Stimulated activated CD4-positive, alpha-beta T cell treated with anti-CD3 and anti-CD28 coated beads, Interleukin-2, amount 100 ng/mL, for 24 hours (primary cell): ENCODE results near the gene DGKQ.
"Not testable (repeated sequence)": the region's sequence is repeated elsewhere in the genome, so short reads cannot be mapped to it uniquely, and the experiment has no call there.

ENCODE experiments used
- DNase-seq, 2 donors: peaks; one replicate each; pipeline ENCODE4 v3.0.0-alpha.2; 2020

DGKQ gene

GRCh38 chr4:1009542-1010394, 36.4 kb upstream of the DGKQ start:
- peak; percentile 73 to 79 for DNase-seq

DNA sequence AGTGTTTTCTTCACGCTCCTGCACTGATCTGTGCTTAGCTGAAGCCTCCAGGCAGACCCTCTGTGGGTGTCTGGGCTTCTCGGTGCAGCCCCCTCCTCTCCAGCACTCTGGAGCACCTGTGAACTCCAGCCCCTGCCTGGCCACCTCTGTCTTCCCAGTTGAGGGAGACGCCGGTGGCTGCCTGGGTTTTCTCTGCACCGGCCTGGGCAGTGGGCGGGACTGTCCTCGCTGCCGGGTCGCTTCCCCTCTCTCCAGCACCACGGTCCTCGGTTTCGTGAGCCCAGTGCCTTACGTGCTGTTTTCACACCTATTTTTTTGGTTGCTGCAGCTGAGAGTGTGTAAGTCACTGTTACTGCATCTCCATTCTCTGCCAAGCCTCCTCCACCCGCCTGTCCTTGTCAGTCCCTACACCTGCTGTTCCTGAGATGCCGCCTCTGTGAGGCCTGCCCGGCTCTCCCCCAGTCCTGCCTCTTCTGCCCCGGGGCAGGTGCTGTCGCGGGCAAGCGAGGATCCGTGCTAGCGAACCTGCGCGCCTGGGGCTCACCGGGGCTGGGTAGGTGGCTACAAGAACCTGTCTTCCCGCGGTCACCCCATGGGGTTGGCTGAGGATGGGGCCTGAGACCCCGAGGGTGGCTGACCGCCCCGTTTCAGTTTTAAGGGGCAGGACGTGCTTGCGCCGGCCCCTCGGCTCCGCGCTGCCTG, 35.6 kb upstream of the DGKQ start:
- DNase-seq: peak; percentile 34 to 40

GRCh38 chr4:1006856-1007255, 33.5 kb upstream of the DGKQ start:
- no peak for DNase-seq

- DNase-seq: no peak
Measured at GRCh38 chr4:1004557-1005485, 31.5 kb upstream of the DGKQ start.

GRCh38 chr4:1004071-1004418, 30.7 kb upstream of the DGKQ start:
- no peak for DNase-seq

DNA sequence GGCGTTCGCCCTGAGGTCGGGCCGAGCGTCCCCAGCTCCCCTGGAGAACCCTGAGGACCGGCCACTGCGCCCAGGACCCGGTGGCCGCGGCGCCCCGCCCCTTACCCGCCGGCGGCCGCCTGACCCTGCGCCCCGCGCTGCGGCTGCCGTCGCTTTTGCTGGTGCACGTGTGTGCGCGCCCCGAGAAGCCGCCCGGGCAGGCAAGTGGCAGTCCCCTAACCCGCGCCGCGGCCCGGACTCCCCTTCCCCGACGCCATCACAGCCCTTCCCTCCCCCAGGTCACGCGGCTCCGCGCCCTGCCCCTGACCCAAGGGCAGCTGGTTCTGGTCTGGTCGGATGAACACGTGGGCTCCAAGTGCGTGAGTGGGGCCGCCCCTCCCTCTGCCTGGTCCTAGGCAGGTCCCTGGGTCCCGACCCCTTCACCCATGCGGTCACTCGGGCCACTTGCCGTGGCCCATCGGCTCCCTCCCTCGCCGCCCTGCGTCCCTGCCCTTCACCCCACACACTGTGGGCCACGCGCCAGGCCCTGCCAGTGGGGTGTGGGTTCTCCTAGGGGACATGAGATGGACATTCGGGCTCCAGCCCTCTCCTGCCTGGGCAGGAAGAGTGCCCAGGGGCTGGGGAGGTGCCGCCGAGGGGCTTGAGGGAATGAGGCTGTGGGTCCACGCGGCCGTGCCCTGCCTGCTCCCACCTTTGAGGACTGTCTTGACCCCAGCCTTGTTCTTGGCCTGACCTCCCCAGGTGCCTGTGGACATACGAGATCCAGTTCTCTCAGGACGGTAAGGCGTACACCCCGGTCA, 30.1 kb upstream of the DGKQ start:
- DNase-seq: no peak

- DNase-seq: no peak
Measured at GRCh38 chr4:1002631-1003251, 29.4 kb upstream of the DGKQ start.

- peak in 1 of 2 donors; percentile 38 for DNase-seq
Measured at GRCh38 chr4:1002131-1002630, 28.8 kb upstream of the DGKQ start.

DNA sequence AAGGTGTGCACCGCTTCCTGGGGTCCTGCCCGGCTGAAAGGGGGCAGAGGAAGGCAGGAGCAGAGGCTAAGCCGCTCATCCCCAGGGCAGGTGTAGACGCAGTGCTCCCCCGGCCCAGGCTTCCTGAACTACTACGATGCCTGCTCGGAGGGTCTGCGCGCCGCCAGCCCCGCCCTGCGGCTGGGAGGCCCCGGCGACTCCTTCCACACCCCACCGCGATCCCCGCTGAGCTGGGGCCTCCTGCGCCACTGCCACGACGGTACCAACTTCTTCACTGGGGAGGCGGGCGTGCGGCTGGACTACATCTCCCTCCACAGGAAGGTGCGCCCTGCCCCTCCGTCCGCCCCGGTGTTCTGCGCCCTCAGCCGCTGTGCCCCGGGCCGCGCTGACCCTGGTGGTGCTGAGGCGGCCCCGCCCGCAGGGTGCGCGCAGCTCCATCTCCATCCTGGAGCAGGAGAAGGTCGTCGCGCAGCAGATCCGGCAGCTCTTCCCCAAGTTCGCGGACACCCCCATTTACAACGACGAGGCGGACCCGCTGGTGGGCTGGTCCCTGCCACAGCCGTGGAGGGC, 28.3 kb upstream of the DGKQ start:
- no peak for DNase-seq

- no peak for DNase-seq
Measured at GRCh38 chr4:1000686-1001260, 27.4 kb upstream of the DGKQ start.

GRCh38 chr4:999882-1000425, 26.6 kb upstream of the DGKQ start:
- no peak for DNase-seq

DNA sequence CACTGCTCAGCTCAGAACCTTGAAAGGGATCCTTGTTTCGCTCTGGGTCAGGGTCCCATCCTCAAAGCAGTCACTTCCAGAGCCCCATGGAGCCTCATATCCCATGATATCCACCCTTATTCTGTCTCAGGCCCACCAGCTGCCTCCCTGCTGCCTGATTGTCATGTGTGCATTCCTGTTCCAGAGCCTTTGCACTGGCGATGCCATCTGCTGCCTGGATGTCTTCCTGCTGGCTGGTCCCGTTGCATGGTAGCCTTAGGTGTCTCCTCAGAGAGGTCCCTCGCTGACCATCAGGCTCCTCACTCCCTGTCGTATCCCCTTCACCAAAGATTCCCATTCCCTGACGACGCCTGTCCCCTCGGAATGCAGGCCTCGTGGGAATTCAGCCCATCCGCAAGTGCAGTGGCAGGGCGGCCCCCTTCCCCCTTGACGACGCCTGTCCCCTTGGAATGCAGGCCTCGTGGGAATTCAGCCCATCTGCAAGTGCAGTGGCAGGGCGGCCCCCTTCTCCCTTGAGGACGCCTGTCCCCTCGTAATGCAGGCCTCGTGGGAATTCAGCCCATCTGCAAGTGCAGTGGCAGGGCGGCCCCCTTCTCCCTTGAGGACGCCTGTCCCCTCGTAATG, 26.0 kb upstream of the DGKQ start:
- DNase-seq: not testable (repeated sequence)

DNA sequence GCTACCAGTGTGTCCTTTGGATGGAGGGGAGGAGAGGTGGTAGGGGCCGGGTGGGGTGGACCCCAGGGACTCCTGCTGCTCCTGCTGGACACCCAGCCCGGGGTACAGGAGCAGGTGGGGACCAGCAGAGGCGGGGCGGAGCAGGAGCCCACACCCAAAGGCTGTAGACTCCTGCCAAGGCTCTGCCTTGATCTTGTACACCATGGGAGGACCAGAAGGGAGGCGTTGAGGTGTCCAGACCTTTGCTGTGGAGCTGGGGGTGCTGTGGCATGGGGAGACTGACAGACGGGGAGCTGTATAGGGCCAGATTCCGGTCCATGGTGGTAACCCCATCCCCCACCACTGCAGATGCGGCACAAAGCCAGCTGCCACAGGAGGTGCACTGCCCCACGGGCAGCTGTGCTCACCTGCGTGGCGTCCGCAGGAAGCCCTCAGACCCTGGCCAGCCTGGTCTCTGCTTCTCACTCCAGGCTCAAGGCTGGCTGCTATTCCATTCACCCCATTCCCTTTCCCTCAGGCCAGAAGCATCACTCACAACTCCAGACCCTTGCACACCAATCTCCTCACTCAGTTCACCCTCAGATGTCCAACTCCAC, 24.8 kb upstream of the DGKQ start:
- no peak for DNase-seq

GRCh38 chr4:997375-998071, 24.2 kb upstream of the DGKQ start:
- no peak for DNase-seq

- no peak for DNase-seq
Measured at GRCh38 chr4:996997-997374, 23.6 kb upstream of the DGKQ start.

DNA sequence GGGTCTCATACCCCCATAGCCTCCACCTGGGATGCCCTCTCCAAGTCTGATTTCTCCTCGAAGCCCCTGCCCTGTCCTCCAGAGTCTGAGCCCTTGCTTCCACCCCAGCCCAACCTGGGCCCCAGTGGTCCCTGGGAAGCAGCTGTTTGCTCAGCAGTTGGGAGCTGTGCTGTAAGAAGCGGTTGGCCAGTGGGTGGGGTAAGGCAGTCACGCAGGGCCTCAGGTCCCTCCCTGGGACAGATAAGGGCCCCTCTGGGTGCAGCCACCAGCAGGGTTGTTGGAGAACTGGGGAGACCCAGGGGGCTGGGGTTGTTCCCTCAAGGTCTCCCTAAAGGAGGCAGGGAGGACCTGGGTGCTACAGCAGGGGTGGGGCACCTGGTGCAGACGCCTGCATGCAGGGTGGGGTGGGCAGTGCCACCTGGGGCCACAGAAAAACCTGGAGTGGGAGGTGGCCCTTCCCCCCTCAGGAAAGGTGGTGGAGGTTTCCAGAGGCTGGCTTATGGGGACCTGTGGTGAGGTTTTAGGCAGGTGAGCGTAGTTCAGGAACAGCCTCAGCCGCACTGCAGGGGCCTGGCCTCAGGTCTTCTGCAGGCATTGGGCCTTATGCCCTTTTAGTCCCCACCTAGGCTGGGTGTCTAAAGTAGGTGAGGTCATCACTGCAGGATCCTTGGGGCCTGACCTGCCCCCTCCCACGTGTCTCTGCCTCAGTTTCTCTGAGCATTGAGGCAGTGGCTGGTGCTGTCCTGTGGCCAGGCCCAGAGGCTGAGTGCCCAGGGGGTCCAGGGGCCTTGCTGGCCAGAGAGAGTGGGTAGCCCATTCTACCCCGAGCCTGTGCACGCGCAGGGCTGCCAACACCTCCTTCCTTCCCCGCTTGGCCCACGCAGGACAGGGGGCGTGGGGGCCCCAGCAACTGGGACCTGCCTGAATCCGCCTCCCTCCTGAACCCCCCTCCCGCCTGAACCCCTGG, 22.9 kb upstream of the DGKQ start:
- DNase-seq: no peak

DNA sequence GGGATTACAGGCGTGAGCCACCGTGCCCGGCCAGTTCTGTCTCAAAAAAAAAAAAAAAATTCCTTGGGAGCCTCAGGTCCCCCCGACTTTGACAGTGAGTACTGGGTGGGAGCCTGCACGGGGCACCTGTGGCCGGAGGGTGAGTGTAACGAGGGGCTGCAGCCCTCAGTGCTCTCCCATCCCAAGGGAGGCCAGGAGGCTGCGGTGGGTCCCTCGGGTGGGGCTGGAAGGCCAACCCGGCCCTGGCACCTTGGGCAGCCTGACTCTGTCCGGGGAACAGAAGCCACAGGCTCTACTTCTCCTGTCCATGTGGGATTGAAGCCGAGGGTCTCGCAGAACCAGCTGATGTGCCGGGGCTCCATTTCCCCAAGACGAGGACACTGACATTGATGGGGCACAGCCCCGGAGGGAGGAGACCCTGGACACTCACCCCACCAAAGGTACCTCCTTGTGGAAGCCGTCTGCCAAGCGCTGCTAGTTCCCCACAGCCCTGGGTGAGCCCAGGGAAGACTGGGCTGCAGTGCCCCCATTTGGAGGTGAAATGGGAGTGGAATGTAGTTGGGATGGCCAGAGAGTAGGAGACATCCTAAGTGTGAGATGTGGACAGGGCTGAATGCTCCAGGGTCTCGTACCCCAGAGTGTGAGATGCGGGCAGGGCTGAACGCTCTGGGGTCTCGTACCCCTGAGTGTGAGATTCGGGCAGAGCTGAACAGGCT, 22.1 kb upstream of the DGKQ start:
- DNase-seq: no peak
